ENCODE results near the gene TBC1D24.

The TBC1D24 gene

DNA sequence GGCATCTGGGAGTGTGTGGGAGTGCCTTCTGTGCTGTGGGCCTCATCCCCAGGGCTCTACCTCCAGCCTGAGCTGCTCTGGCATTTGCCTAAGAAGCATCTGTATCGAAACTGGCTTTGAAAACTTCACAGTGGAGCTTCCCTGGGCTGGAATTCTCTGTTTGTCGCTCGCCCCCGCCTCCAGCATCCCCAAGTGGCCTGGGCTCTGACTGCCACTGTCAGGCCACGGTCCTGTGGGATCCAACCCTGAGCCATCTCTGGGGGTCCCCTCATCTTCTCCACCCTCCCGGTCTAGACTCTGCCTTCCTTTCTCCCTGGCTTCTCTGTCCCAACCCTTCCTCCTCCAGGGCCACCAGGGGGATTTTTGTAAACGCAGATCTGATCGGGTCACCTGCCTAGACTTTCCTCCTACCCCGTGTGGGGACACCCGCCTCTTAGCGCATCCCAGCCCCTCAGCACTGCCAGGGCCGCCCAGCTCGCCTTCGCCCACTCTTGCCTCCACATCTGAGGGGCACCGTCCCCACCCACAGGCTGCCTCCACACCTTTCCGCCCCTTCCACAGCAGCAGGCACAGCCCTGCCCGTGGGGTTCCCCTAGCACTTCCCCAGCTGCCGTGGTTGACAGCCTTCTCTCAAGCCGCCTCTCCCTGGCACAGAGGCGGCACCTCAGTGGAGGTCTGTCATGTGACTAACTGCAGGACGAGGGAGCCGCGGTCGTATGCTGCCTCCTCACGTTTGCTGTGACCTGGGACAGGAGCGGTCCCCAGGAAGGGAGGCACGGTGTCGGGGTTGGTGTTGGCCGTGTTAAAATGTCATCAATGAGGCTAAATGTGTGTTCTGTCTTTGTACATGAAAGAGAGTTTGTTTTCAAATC lies 12.0 kb downstream of the TBC1D24 start (continued):
- TF ChIP-seq SNAI2 (CRISPR knock-in tag; IDR thresholded peaks at IDR 0.05) (no peak), TOX (CRISPR knock-in tag; IDR thresholded peaks at IDR 0.05; ENCODE audit: borderline replicate concordance) (no peak), ZNF70 (CRISPR knock-in tag; IDR thresholded peaks at IDR 0.05) (no peak), RARB (CRISPR knock-in tag; IDR thresholded peaks at IDR 0.05) (no peak), ARNTL (CRISPR knock-in tag; IDR thresholded peaks at IDR 0.05; ENCODE audit: borderline replicate concordance, low read depth) (no peak)
- TF ChIP-seq, protein P1, sequence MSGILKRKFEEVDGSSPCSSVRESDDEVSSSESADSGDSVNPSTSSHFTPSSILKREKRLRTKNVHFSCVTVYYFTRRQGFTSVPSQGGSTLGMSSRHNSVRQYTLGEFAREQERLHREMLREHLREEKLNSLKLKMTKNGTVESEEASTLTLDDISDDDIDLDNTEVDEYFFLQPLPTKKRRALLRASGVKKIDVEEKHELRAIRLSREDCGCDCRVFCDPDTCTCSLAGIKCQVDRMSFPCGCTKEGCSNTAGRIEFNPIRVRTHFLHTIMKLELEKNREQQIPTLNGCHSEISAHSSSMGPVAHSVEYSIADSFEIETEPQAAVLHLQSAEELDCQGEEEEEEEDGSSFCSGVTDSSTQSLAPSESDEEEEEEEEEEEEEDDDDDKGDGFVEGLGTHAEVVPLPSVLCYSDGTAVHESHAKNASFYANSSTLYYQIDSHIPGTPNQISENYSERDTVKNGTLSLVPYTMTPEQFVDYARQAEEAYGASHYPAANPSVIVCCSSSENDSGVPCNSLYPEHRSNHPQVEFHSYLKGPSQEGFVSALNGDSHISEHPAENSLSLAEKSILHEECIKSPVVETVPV (CRISPR knock-in tag; IDR thresholded peaks at IDR 0.05): no peak

GRCh38 chr16:2487517-2487842 lies 12.6 kb downstream of the TBC1D24 start:
- TF ChIP-seq, protein P2, sequence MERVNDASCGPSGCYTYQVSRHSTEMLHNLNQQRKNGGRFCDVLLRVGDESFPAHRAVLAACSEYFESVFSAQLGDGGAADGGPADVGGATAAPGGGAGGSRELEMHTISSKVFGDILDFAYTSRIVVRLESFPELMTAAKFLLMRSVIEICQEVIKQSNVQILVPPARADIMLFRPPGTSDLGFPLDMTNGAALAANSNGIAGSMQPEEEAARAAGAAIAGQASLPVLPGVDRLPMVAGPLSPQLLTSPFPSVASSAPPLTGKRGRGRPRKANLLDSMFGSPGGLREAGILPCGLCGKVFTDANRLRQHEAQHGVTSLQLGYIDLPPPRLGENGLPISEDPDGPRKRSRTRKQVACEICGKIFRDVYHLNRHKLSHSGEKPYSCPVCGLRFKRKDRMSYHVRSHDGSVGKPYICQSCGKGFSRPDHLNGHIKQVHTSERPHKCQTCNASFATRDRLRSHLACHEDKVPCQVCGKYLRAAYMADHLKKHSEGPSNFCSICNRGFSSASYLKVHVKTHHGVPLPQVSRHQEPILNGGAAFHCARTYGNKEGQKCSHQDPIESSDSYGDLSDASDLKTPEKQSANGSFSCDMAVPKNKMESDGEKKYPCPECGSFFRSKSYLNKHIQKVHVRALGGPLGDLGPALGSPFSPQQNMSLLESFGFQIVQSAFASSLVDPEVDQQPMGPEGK (CRISPR knock-in tag; IDR thresholded peaks at IDR 0.05; ENCODE audit: borderline replicate concordance): no peak
- TF ChIP-seq TOX (CRISPR knock-in tag; IDR thresholded peaks at IDR 0.05; ENCODE audit: borderline replicate concordance): no peak
- TF ChIP-seq ZNF70 (CRISPR knock-in tag; IDR thresholded peaks at IDR 0.05): no peak
- no peak for ATAC-seq

DNA sequence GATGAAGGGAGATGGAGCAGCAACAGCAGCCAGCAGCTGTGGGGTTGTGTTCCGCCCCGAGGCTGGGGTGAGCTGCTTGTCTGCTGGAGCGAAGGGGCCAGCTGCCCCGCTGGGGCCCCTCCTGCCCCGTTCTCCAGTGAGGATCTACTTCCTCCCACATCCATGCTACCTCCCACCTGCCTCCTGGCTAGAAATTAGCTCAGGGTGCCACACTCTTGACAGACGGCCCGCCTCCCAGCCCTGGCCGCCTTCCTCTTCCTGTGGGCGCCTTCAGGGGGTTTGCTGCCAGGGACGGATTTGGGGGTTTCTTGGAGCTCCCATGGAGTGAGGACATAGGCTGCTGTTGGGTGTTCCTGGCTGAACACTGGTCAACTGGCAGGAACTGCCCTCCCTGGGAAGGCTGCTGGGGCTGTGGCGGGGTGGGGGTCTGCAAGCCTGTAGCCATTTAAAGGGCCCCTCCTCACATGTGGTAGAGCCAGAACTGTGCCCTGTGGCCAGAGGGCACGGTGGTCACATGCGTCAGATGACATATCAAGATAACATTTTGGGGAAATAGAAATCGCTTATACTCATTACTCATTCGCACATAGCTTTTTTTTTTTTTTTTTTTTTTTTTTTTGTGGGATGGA lies 13.1 kb downstream of the TBC1D24 start:
- ATAC-seq: no peak
- no peak for TF ChIP-seq ESRRG (CRISPR knock-in tag; IDR thresholded peaks at IDR 0.05)
- no peak for TF ChIP-seq ARNTL (CRISPR knock-in tag; IDR thresholded peaks at IDR 0.05; ENCODE audit: borderline replicate concordance, low read depth)
- TF ChIP-seq TOX (CRISPR knock-in tag; IDR thresholded peaks at IDR 0.05; ENCODE audit: borderline replicate concordance): no peak
- TF ChIP-seq ZFP3 (CRISPR knock-in tag; IDR thresholded peaks at IDR 0.05): no peak
- TF ChIP-seq ZFP30 (CRISPR knock-in tag; IDR thresholded peaks at IDR 0.05): no peak
- no peak for TF ChIP-seq ZNF565 (CRISPR knock-in tag; conservative IDR thresholded peaks at IDR 0.05; ENCODE audit: low read depth)
- TF ChIP-seq CREB5 (CRISPR knock-in tag; IDR thresholded peaks at IDR 0.05; ENCODE audit: low read depth): no peak
- TF ChIP-seq, protein P2 (CRISPR knock-in tag; IDR thresholded peaks at IDR 0.05; ENCODE audit: borderline replicate concordance): no peak
- no peak for TF ChIP-seq BACH2 (CRISPR knock-in tag; IDR thresholded peaks at IDR 0.05; ENCODE audit: borderline replicate concordance)
- TF ChIP-seq RARB (CRISPR knock-in tag; IDR thresholded peaks at IDR 0.05): no peak

DNA sequence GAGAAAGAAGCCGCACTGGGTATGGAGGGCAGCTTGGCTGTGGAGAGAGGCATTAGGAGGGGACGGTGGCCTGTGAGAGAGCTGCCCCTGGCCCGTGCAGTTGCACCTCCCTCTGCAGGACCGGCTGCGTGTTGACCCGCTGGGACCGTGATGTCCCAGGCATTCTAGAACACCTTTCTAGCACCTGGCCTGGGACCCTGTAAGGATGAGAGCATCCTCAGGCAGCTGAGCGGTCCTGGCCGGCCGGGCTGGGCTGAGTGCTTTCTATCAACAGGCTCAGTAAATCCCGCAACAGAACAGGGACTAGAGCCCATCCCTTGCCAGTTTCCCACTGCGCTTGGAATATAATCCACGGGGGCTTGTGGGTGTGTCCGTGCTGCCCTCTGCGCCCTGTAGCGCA lies 14.7 kb downstream of the TBC1D24 start:
- TF ChIP-seq ISL1 (CRISPR knock-in tag; IDR thresholded peaks at IDR 0.05) (no peak), POU6F1 (CRISPR knock-in tag; IDR thresholded peaks at IDR 0.05; ENCODE audit: borderline replicate concordance, low read depth) (no peak), GLIS3 (CRISPR knock-in tag; IDR thresholded peaks at IDR 0.05) (no peak)
- no peak for ATAC-seq

Data from SK-N-SH treated with all-trans-retinoic acid at 6 μM for 48 hours (cell line).